AG20443 (cell line): ENCODE results near the gene PCA3.
A peak's percentile ranks its signal among the peaks of the same experiment; 100 is the strongest.

Experiments
- DNase-seq: peaks from one replicate; pipeline ENCODE4 v3.0.0; 2012; ENCODE audit warnings: low spot score, mixed read lengths

Gene PCA3

GRCh38 chr9:76756941-76757673, 7.1 kb upstream of the PCA3 start:
- no peak for DNase-seq

GRCh38 chr9:76758476-76758875, 5.8 kb upstream of the PCA3 start:
- DNase-seq, result no peak

- DNase-seq, result no peak
Observed at GRCh38 chr9:76759732-76760131, 4.5 kb upstream of the PCA3 start.

- DNase-seq, result peak; percentile 27
Observed at GRCh38 chr9:76761448-76761847, 2.8 kb upstream of the PCA3 start.

GRCh38 chr9:76766126-76766525, 1.9 kb downstream of the PCA3 start:
- DNase-seq, result no peak

- no peak for DNase-seq
Observed at GRCh38 chr9:76772686-76773445, 8.6 kb downstream of the PCA3 start.

- DNase-seq, result peak; percentile 23
Observed at GRCh38 chr9:76784881-76785280, 20.6 kb downstream of the PCA3 start.

- no peak for DNase-seq
Observed at GRCh38 chr9:76785501-76785900, 21.3 kb downstream of the PCA3 start.

GRCh38 chr9:76787677-76788076, 23.4 kb downstream of the PCA3 start:
- DNase-seq, result no peak

GRCh38 chr9:76789840-76790239, 25.6 kb downstream of the PCA3 start:
- DNase-seq, result no peak

GRCh38 chr9:76793784-76794431, 29.7 kb downstream of the PCA3 start:
- DNase-seq, result no peak

- DNase-seq, result no peak
Observed at GRCh38 chr9:76796296-76796695, 32.1 kb downstream of the PCA3 start.

GRCh38 chr9:76798527-76798926, 34.3 kb downstream of the PCA3 start:
- DNase-seq, result no peak

- no peak for DNase-seq
Observed at GRCh38 chr9:76799473-76799872, 35.2 kb downstream of the PCA3 start.

- DNase-seq, result no peak
Observed at GRCh38 chr9:76800901-76801300, 36.7 kb downstream of the PCA3 start.

- DNase-seq, result no peak
Observed at GRCh38 chr9:76803083-76803482, 38.8 kb downstream of the PCA3 start.

GRCh38 chr9:76803762-76804161, 39.5 kb downstream of the PCA3 start:
- DNase-seq, result no peak

- DNase-seq, result no peak
Observed at GRCh38 chr9:76808636-76809035, 44.4 kb downstream of the PCA3 start.

- DNase-seq, result peak; percentile 53
Observed at GRCh38 chr9:76810377-76810957, 46.2 kb downstream of the PCA3 start.

GRCh38 chr9:76812591-76812990, 48.4 kb downstream of the PCA3 start:
- DNase-seq, result no peak

GRCh38 chr9:76817489-76817888, 53.3 kb downstream of the PCA3 start:
- peak; percentile 32 for DNase-seq

GRCh38 chr9:76818271-76818670, 54.0 kb downstream of the PCA3 start:
- DNase-seq, result peak; percentile 92

- DNase-seq, result no peak
Observed at GRCh38 chr9:76820431-76820830, 56.2 kb downstream of the PCA3 start.
